SU-DHL-6 (cell line): ENCODE results near the gene PALLD.

Experiments
- H2AFZ ChIP-seq: fragments of 200-600 bp; sonication (generic); 2 replicates; pipeline ENCODE4 v1.6.1; 2014; ENCODE audit warnings: low read depth, mild to moderate bottlenecking, moderate library complexity, mixed read lengths, antibody characterized with exemption, low read length; ENCODE audit not compliant: severe bottlenecking
- H3F3A ChIP-seq: fragments of 200-600 bp; shearing (Covaris generic); 2 replicates; pipeline ENCODE4 v1.6.0; 2016; ENCODE audit warnings: antibody characterized with exemption, mild to moderate bottlenecking; ENCODE audit not compliant: insufficient read depth
- H3K27ac ChIP-seq: fragments of 200-600 bp; sonication (generic); 2 replicates; pipeline ENCODE4 v1.5.1; 2016; ENCODE audit warnings: low read depth, mild to moderate bottlenecking, low read length, moderate library complexity, mixed read lengths
- H3K27me3 ChIP-seq: fragments of 200-600 bp; sonication (generic), shearing (Covaris generic); 2 replicates; pipeline ENCODE4 v1.6.0; 2014; ENCODE audit warnings: mild to moderate bottlenecking, low read length
- H3K36me3 ChIP-seq: fragments of 200-600 bp; sonication (generic); 2 replicates; pipeline ENCODE4 v1.6.1; 2014; ENCODE audit warnings: mild to moderate bottlenecking, low read length, mixed read lengths
- H3K4me2 ChIP-seq: fragments of 300-600, 200-600 bp; shearing (Covaris generic), sonication (generic); 2 replicates; pipeline ENCODE4 v1.6.0; 2014; ENCODE audit warnings: low read length, low read depth, mild to moderate bottlenecking; ENCODE audit not compliant: poor library complexity, severe bottlenecking
- H3K4me3 ChIP-seq: fragments of 200-600 bp; sonication (generic); 2 replicates; pipeline ENCODE4 v1.5.1; 2014; ENCODE audit warnings: antibody characterized with exemption, low read length, mild to moderate bottlenecking, mixed read lengths; ENCODE audit not compliant: insufficient read depth, poor library complexity, severe bottlenecking
- H3K79me2 ChIP-seq: fragments of 200-600 bp; sonication (generic); 2 replicates; pipeline ENCODE4 v1.6.1; 2014; ENCODE audit warnings: mild to moderate bottlenecking, low read length, moderate library complexity; ENCODE audit not compliant: insufficient read depth
- H3K9ac ChIP-seq: fragments of 200-600 bp; sonication (generic); 2 replicates; pipeline ENCODE4 v1.7.0; 2014; ENCODE audit warnings: mild to moderate bottlenecking, low read length
- H3K9me2 ChIP-seq: fragments of 200-600 bp; sonication (generic); replicated peaks from 2 replicates; pipeline ENCODE4 v1.6.1; 2014; ENCODE audit warnings: low read length; ENCODE audit not compliant: insufficient read depth
- H3K9me3 ChIP-seq: fragments of 200-600 bp; sonication (generic); 2 replicates; pipeline ENCODE4 v1.6.1; 2014; ENCODE audit warnings: low read length, mixed read lengths; ENCODE audit not compliant: insufficient read depth
- H4K20me1 ChIP-seq: fragments of 200-600 bp; sonication (generic); 2 replicates; pipeline ENCODE4 v1.6.1; 2014; ENCODE audit warnings: low read depth, mild to moderate bottlenecking, antibody characterized with exemption, low read length, moderate library complexity, mixed read lengths
- CTCF ChIP-seq: fragments of 200-600 bp; sonication (generic); IDR thresholded peaks from one replicate; pipeline ENCODE4 v1.5.1; 2017; ENCODE audit warnings: antibody characterized with exemption, mild to moderate bottlenecking, low read length, moderate library complexity; ENCODE audit not compliant: insufficient read depth, poor library complexity, severe bottlenecking
- EZH2phosphoT487 ChIP-seq: fragments of 200-600 bp; sonication (generic), shearing (Covaris generic); conservative IDR thresholded peaks from 2 replicates; pipeline ENCODE4 v1.6.1; 2018; ENCODE audit warnings: mild to moderate bottlenecking, antibody characterized with exemption, low read length, moderate library complexity, mixed read lengths

The PALLD gene

GRCh38 chr4:168623484-168623883, 126.6 kb downstream of the PALLD start:
- no peaks in the 10 kb centered on the region for H3K27me3 ChIP-seq
- no peak overlapping the region for H3K9ac ChIP-seq
- no peaks in the 10 kb centered on the region for H3K79me2 ChIP-seq
- no peaks in the 10 kb centered on the region for H3K9me2 ChIP-seq
- no peak overlapping the region for H3K4me2 ChIP-seq
- no peaks in the 10 kb centered on the region for H3F3A ChIP-seq
- H3K9me3 ChIP-seq: no peaks in the 10 kb centered on the region
- TF ChIP-seq CTCF (no peak), EZH2phosphoT487 (no peak)
- no peak overlapping the region for H3K4me3 ChIP-seq
- H4K20me1 ChIP-seq: no peaks in the 10 kb centered on the region
- H2AFZ ChIP-seq: no peak overlapping the region
- H3K27ac ChIP-seq: no peak overlapping the region
- no peaks in the 10 kb centered on the region for H3K36me3 ChIP-seq

- Histone ChIP-seq H3K9ac (no peak overlapping the region), H3K4me3 (no peak overlapping the region), H3K27me3 (no peaks in the 10 kb centered on the region), H3K36me3 (no peaks in the 10 kb centered on the region), H3K27ac (no peak overlapping the region), H3K4me2 (no peak overlapping the region), H3K9me2 (no peaks in the 10 kb centered on the region), H3K79me2 (no peaks in the 10 kb centered on the region), H3K9me3 (no peaks in the 10 kb centered on the region), H4K20me1 (no peaks in the 10 kb centered on the region), H3F3A (no peaks in the 10 kb centered on the region), H2AFZ (no peak overlapping the region)
- TF ChIP-seq EZH2phosphoT487 (no peak), CTCF (no peak)
These were observed 131.4 kb downstream of the PALLD start for GRCh38 chr4:168628251-168628650.

- H3K9me2 ChIP-seq: no peaks in the 10 kb centered on the region
- no peaks in the 10 kb centered on the region for H4K20me1 ChIP-seq
- H3K4me3 ChIP-seq: no peak overlapping the region
- no peaks in the 10 kb centered on the region for H3K27me3 ChIP-seq
- TF ChIP-seq EZH2phosphoT487 (no peak), CTCF (no peak)
- H2AFZ ChIP-seq: no peak overlapping the region
- H3K79me2 ChIP-seq: no peaks in the 10 kb centered on the region
- no peak overlapping the region for H3K9ac ChIP-seq
- no peak overlapping the region for H3K27ac ChIP-seq
- no peaks in the 10 kb centered on the region for H3F3A ChIP-seq
- no peaks in the 10 kb centered on the region for H3K36me3 ChIP-seq
- no peaks in the 10 kb centered on the region for H3K9me3 ChIP-seq
- H3K4me2 ChIP-seq: no peak overlapping the region
These were observed 132.7 kb downstream of the PALLD start for GRCh38 chr4:168629566-168629965.
